Adipose tissue (tissue), 3 donors: ENCODE measurements around the gene CLPSL1. TPM values are rescaled to one million over a fixed set of nuclear protein-coding genes. Genes with fewer than 3 reads are reported as not detected.
A peak's percentile ranks its signal among the peaks of the same experiment; 100 is the strongest.
"Not testable (repeated sequence)": the region's sequence is repeated elsewhere in the genome, so short reads cannot be mapped to it uniquely, and the experiment has no call there.

Source experiments
- H3K27ac ChIP-seq: one replicate; pipeline ENCODE4 v1.5.1; 2013; ENCODE audit warnings: low read depth, low read length
- WGBS, 3 donors: extraction: QIAGEN DNeasy Blood & Tissue Kit; methylation state at CpG; one replicate each; pipeline ENCODE4 v1.1.7; 2013; 5-methylcytosine and 5-hydroxymethylcytosine counted together
- polyA plus RNA-seq, 3 donors: library from polyadenylated mRNA; stranded (reverse); fragments of 200-250 nt; gene quantifications; one replicate each; pipeline ENCODE4 v1.2.3, GENCODE V29; 2013
- donor health status: healthy with polysubstance abuse.
- donor health status: Bipolar disorder and iron deficiency.
- donor health status: healthy.

The CLPSL1 gene, protein sequence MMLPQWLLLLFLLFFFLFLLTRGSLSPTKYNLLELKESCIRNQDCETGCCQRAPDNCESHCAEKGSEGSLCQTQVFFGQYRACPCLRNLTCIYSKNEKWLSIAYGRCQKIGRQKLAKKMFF
- not detected for polyA plus RNA-seq

DNA sequence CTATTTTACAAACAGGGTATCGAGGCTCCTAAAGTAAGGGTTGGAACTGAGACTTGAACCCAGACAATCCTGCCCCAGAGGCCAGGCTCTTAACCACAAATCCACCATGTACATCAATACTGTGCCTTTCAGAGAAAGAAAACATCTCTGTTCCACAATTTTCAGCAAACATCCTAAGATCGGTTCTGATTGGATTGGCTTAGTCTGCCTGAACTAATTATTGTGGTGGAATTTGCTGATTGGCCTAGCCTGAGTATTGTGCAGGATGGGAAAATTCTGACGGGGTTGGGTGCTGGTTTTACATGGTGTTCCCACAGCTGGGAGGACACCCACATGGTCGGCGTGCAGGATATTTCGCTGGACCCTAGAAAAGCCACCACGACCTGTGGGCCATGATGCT, at the start of gene CLPSL1:
TSS of gene CLPSL1 (plus strand) at position 301 of the 400 bp plus-strand sequence. CDS start at position 393, 92 bp downstream.
- 81 to 90% (median 87%) methylated on average over 7 of the region's 7 CpGs for WGBS, 3 donors
- no peak within 1 kb of the TSS for H3K27ac ChIP-seq

DNA sequence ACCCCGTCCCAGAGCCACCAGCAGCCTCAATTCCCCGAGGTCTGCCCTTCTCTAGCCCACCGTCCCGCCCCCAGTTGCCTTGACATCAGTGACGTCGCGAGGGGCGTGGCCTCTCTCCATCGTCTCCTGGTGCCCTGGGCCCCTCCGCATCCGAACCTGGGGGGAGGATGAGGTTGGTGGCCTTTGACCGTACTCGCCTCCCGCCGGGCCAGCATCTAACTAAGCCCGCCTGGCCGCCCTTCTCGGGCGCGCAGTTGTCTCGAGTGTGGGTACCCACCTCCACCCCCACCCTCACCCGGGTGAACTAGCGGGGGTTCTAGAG, 49.4 kb upstream of the CLPSL1 start:
- 0 to 1% (median 1%) methylated on average over 21 to 23 of the region's 23 CpGs for WGBS, 3 donors
- H3K27ac ChIP-seq, result peak overlapping the region; percentile 100

DNA sequence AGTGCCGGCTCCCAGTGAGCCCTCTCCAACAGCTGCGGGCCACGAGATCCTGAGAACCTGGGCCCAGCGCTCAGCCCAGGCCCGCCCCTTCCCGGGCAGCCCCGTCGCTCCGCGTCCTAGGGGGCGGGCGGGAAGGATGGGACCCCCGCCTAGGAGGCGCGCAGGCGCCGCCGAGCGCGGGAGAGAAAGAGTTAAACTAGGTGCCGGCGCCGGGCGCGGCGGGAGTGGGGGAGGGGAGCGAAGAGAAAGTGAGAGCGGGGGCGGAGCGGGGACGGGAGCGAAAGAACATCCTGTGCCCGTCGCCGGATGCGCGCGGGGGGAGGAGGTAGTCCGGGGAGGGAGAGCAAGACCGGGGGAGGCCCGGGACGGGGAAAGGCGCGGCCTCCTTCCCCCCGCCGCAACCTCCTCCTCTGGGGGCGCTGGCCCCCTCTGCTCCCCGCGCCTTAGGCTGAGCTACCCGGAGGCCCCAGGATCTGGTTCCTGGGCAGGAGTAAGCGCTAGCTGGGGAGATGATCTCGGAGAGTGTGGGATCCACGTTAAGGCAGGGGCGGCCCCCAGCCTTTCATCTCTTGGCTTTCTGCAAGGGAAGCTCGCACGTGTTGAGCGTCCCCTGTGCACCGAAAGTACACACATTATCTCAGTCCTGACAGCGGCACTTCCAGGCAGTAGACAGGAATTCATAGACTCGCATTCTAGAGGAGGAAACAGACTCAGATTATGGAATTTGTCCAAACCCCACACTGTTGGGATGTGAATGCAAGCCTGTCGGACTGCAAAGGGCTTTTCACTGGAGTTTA, 48.9 kb upstream of the CLPSL1 start:
- 0 to 1% (median 1%) methylated on average over 54 to 61 of the region's 61 CpGs for WGBS, 3 donors
- peak overlapping the region; percentile 100 for H3K27ac ChIP-seq

DNA sequence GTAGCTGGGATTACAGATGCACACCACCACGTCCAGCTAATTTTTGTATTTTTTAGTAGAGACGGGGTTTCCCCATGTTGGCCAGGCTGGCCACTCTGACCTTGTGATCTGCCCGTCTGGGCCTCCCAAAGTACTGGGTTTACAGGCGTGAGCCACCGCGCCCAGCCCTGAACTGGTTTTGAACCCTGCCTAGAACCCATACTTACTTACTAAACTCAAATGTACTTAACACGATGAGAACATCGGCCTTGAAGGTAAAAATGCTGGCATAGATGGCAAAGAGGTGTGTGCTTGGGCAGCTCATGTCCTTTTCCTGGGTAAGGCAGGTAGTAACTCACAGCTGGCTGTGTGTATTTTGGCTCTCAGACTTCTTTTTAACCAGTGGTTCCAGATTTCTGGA, 47.2 kb upstream of the CLPSL1 start:
- WGBS, 3 donors, result 51 to 93% (median 88%) methylated on average over 8 of the region's 8 CpGs
- H3K27ac ChIP-seq, result no peak overlapping the region

DNA sequence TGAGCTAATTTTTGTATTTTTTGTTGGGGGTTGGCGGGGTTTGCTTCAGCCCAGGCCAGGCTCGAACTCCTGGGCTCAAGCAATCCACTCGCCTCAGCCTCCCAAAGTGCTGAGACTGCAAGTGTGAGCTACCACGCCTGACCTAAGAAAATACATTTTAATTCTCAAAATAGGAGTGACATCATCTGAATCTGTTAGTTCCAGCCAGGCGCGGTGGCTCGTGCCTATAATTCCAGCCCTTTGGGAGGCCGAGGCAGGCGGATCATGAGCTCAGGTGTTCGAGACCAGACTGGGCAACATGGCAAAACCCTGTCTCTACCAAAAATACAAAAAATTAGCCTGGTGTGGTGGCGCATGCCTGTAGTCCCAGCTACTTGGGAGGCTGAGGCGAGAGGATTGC, 46.5 kb upstream of the CLPSL1 start:
- not testable (repeated sequence) for H3K27ac ChIP-seq
- 96% methylated on average over 12 of the region's 12 CpGs for WGBS, 3 donors

DNA sequence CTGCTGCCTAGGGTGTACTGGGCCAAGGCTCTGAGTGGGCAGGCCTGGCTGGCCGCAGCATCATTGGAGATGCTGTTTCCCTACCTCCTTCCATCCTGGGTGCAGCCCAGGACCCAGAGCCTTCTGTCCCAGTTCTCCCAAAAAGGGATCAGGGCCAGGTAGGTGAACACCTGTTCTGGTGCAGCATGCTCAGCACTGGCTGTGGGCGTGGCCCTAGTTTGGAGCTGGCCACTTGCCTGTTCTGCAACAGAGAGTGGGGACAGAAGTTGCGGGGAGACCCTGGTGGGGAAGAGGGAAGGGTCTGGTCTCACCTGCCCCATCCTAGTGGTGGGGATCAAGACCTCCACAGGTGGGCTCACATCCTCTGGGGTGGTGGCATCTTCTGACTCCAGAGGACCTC, 45.4 kb upstream of the CLPSL1 start:
- no peak overlapping the region for H3K27ac ChIP-seq
- WGBS, 3 donors, result 64 to 92% (median 89%) methylated on average over 3 of the region's 3 CpGs

DNA sequence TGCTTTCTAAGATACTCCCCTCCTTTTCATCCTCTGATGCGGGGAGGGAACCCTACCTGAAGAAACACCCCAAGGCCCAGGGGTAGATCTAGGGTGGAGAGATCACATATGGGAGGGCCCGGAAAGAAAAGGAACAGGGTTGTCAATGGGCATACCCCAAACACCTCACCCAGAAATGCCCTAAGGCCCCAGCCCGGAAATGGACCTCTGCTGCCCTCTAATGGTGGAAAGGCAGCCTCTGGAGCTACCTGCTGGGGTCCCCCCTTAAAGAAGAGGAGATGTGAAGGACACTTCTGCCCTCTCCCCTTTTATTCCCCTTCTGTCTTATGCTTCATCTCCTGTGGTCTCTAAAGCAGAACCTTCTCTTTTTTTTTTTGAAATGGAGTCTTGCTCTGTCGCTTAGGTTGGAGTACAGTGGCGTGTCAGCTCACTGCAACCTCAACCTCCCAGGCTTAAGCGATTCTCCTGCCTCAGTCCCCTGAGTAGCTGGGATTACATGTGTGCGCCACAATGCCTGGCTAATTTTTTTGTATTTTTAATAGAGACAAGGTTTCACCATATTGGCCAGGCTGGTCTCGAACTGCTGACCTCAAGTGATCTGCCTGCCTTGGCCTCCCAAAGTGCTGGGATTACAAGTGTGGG, 44.4 kb upstream of the CLPSL1 start:
- H3K27ac ChIP-seq, result no peak overlapping the region
- WGBS, 3 donors, result 57 to 66% (median 63%) methylated on average over 8 of the region's 8 CpGs

DNA sequence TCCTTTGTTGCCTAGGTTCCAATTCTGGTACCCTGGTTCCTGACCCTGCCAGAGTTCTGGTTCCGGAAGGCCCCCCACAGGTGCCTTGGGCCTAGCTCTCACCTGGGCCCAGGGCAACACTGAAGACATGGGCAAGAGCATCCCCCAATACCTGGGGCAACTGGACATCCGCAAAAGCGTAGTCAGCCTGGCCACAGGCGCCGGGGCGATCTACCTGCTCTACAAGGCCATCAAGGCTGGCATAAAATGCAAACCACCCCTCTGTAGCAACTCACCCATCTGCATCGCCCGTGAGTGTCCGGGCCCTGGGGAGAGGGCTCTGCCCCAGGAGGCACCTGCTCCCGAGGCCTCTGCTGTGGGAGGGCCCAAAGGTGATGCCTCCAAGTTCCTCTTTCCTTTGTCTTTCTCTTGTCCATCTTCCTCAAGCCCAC, 43.8 kb upstream of the CLPSL1 start, which contains the start of gene ARMC12:
TSS of gene ARMC12 (plus strand) at position 51 of the 431 bp plus-strand sequence. CDS start at position 128, 77 bp downstream.
- no peak within 1 kb of the TSS for H3K27ac ChIP-seq
- 83 to 89% (median 83%) methylated on average over 10 of the region's 10 CpGs for WGBS, 3 donors

DNA sequence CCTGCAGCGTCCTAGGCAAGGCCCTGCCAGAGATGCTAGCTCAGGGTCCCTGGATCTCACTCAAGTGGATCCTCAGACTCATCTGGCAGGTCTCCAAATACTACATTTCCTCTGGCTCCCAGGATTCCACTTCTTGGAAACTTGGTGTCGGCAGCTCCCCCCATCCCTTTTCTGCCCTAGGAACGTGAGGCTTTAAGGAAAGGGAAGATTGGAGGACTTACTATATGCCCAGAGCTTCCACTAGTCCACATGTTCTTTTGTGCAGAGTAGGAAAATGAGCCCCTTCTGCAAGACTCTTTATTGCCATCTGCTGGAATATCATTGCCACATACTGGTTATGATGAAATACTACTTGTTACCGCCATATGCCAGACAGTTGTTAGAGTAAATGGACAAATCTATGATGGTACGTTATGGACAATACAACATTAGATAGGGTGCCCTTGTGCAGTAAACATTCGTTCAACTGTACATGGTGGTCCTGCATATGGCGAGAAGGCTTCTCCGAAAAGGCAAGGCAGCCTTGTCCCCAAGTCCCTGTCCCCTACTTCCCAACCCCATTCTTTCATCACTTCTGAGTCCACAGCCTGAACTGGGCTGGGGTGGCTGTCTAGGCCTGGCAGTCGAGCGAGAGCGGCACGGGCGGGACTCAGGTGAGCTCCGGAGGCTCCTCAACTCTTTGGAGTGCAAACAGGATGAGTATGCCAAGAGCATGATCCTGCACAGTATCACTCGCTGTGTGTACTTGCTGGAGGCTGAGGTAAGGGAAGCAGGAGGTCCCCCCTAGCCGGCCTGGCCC, 43.2 kb upstream of the CLPSL1 start:
- 56 to 59% (median 58%) methylated on average over 16 of the region's 16 CpGs for WGBS, 3 donors
- H3K27ac ChIP-seq, result no peak overlapping the region

DNA sequence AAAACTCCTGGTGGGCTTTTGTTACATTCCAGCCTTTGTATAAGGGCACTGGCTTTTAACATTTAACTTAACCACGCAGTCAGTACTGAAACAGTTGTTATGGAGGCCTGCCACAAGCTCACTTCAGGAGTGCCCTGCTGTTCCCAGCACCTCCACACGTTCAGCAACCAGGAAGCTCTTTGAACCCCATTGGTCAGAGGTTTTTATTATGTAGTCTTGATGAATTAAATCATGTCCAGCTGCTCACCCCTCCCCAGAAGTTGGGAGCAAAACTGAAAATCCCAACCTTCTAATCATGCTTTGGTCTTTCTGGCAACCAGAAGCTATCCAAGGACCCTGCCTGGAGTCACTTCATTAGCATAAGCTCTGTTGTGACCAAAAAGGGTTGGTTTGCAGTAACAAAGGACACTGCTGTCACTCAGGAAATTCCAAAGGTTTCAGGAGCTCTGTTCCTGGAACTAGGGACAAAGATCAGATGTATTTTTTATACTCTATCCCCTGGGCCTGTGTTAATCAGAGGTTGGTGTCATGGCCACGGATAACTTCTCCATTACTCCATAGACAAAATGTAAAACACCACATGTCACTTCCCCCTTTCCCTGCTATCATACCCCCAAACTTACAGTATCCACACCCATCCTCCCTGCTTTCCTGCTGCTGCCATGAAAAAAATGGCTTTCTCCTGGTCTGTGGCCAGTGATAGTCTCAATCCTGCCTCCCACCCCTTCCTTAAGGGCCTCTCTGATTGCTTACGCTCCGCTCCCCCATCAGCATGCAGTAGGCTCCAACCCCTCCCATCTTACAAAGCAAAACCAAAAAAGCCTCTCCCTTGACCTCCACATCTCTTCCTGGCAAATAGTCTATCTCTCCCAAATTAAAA, 40.9 kb upstream of the CLPSL1 start:
- WGBS, 3 donors, result 57 to 82% (median 60%) methylated on average over 5 of the region's 5 CpGs
- no peak overlapping the region for H3K27ac ChIP-seq

DNA sequence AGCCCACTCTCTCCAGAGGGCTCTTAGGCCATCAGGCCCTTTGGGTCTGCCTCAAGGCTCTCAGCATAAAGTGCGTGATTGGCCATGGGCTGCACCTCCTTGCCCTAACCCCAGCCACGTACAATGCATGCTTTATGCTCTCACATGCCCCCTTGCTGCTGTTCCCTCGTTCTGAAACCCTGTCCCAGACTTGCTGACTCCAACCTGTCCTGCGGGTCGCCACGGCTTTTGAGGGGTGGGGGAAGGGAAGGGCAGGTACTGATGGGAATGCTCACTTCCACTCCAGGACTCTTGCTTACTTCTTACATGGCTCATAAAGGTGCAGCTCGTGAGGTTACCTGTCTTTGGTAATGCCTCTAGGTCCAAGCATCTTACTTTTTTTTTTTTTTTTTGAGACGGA, 38.0 kb upstream of the CLPSL1 start:
- WGBS, 3 donors, result 54 to 73% (median 69%) methylated on average over 8 of the region's 8 CpGs
- no peak overlapping the region for H3K27ac ChIP-seq

DNA sequence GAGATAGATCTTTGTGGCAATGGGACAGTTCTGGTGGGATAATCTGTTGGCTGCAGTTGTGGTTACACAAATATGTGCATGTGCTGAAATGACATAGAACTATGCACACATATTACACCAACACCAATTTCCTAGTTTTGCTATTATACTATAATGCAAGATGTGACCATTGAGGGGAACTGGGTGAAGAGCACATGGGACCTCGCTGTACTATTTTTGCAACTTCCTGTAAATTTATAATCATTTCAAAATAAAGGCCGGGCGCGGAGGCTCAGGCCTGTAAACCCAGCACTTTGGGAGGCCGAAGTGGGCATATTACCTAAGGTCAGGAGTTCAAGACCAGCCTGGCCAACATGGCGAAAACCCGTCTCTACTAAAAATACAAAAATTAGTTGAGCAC, 35.3 kb upstream of the CLPSL1 start:
- 66 to 94% (median 69%) methylated on average over 7 of the region's 7 CpGs for WGBS, 3 donors
- no peak overlapping the region for H3K27ac ChIP-seq

DNA sequence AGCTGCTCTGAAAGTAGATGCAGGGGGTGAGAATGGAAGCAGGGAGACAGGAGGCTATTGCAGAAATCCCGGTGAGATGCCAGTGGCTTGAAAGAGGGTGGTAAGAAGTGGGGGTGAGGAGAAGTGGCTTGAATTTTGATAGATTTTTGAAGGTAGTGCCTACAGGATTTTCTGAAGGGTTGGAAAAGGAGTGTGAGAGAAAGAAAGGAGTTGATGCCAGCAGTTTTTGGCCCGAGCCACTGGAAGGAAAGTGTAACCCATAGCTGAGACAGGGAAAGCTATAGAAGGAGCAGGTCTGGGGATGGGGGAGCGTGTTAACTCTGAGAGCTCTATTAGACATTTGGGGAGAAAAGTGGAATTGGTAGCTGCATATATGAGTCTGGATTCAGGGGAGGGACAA, 34.3 kb upstream of the CLPSL1 start:
- no peak overlapping the region for H3K27ac ChIP-seq
- 82 to 86% (median 84%) methylated on average over 3 of the region's 3 CpGs for WGBS, 3 donors

DNA sequence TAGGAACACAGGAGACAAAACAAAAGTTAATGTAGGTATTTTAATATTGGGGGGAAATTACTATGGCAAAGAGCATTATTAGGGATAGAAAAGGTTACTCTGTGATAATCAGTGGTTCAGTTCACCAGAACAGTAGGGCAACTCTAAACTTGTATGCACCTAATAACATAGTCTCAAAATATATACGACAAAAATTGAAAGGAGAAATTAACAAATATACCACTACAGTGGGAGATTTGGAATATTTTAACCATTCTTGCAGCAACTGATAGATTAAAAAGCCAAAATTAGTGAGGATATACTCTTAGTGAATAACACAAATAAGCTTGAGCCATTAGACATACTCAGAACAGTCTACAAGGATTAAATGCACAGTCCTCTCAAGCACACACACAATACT, 32.9 kb upstream of the CLPSL1 start:
- no peak overlapping the region for H3K27ac ChIP-seq
- 96 to 100% (median 98%) methylated on average over 1 of the region's 1 CpG for WGBS, 3 donors

DNA sequence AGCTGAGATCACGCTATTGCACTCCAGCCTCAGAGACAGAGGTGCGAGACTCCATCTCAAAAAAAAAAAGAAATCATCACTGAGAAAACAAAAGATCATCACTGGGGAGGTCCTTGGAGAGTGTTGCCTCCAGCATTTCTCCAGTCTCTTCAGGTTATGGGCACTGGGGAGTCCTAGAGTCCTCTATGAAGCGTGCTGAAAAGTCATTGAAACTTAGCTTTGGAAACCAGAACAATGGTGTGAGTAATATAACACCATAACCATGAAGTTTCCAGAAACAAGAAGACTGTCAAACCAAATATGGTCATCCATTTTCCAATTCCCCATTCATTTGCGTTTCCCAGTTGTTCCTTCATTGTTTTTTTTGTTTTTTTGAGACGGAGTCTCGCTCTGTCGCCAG, 30.3 kb upstream of the CLPSL1 start:
- no peak overlapping the region for H3K27ac ChIP-seq
- 88 to 93% (median 93%) methylated on average over 7 of the region's 7 CpGs for WGBS, 3 donors

DNA sequence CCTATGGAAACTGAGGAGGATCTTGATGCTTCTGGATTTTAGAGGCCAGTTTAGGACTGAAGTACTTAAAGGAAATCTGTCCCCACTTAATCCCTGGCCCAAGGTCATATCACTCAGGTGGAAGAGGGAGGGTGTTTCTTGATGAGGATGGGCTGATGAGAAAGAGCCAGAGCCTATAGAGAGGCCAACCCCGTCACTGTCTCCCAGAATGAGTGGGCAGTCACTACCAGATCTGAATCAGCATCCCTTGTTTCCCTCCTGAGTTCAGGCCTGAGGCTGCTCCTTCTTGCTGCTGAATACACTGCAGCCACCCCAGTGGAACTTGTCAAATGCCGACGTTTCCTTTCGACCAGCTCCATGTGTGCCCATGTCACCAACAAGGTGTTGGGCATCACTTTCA, 29.2 kb upstream of the CLPSL1 start:
- WGBS, 3 donors, result 75 to 83% (median 78%) methylated on average over 4 of the region's 4 CpGs

DNA sequence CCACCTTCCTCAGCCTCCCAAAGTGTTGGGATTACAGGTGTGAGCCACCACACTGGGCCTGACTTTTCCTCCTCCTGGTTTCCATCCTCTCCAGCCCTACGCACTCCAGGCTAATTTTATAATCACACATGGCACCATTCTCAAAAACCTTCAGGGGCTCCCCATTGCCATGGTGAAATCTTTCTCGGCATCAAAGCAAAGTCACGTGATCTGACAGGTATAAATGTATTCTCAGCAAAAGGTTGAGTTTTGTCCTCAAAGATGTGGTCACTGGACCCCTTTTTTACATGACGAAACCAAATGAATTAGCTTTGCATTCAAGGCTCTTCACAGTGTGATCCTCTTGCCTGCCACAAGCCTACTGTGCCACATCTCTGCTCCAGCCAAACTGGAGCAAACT, 28.5 kb upstream of the CLPSL1 start:
- 84 to 91% (median 89%) methylated on average over 4 of the region's 4 CpGs for WGBS, 3 donors
- no peak overlapping the region for H3K27ac ChIP-seq

More for the DNA sequence above, 29.2 kb upstream of the CLPSL1 start:
- H3K27ac ChIP-seq, result no peak overlapping the region
